ENCODE measurements around the gene TPO. TPM values are rescaled to one million over a fixed set of nuclear protein-coding genes. Genes with fewer than 3 reads are reported as not detected.
A peak's percentile ranks its signal among the peaks of the same experiment; 100 is the strongest.
"Not testable (repeated sequence)": the region's sequence is repeated elsewhere in the genome, so short reads cannot be mapped to it uniquely, and the experiment has no call there.

TPO gene
- total RNA-seq, 3 donors from 2014 or later: 5.1 to 21.0 (median 15.1) TPM

DNA sequence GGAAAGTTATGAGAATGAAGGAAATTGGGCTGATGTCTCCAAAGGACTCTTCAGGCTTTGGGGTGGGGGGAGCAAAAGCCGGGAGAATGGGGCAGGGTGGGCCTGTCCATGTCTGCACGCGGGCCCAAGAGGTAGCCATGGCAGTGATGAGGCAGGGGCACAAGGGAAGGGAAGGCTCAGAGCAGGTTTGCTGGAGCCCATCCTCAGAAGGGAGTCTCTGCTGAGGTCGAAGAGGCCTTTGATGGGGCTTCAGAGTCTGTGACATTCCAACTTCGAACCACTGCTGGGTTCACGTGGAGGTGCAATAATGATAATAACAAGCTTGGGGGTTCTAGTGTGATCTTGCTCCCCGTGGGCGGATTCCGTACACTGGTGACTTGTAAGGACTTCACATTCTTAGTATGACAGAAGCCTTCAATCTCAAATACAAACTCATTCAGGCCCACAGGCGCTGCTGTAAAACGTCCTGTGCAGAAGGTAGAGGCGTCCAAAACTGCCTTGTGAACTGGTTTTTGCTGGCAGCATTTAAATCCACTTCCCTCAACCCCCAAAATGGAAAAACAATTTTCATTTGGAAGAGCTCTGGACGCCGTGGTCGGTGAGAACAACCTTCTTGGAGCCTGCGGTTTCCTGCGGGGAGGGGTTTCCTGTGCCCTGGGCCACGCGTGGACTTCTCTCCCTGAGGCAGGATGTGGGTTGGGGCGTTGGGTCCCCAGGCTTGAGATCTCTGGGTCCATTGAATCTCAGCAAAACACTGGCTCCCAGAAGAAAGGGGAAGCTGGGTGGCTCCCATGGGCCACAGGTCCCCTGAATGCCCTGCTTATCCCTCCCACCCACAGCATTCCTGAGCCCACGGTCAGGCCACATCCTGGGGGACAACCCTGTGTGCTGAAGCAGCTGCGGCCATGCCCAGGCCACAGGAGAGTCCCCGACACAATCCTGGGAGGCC lies 151.0 kb downstream of the TPO start:
- no peak for DNase-seq (ENCODE audit: low spot score in 2 of 2)
- Histone ChIP-seq H3K4me1 (no peaks in the 10 kb centered on the region), H3K9me3 (no peaks in the 10 kb centered on the region), H3K27ac (no peak overlapping the region), H3K4me3 (no peak overlapping the region), H3K27me3 (no peaks in the 10 kb centered on the region), H3K36me3 (no peaks in the 10 kb centered on the region)
- intact Hi-C loops (cut with DNase I; ENCODE audit: low total_unique reads): loop anchor here (5.0 kb wide), 1 partner anchor 558 kb away; no protein-coding TSS in a partner anchor
- TF ChIP-seq, protein P1, sequence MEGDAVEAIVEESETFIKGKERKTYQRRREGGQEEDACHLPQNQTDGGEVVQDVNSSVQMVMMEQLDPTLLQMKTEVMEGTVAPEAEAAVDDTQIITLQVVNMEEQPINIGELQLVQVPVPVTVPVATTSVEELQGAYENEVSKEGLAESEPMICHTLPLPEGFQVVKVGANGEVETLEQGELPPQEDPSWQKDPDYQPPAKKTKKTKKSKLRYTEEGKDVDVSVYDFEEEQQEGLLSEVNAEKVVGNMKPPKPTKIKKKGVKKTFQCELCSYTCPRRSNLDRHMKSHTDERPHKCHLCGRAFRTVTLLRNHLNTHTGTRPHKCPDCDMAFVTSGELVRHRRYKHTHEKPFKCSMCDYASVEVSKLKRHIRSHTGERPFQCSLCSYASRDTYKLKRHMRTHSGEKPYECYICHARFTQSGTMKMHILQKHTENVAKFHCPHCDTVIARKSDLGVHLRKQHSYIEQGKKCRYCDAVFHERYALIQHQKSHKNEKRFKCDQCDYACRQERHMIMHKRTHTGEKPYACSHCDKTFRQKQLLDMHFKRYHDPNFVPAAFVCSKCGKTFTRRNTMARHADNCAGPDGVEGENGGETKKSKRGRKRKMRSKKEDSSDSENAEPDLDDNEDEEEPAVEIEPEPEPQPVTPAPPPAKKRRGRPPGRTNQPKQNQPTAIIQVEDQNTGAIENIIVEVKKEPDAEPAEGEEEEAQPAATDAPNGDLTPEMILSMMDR (IDR thresholded peaks at IDR 0.05): no peak
- TF ChIP-seq POLR2AphosphoS5 (IDR thresholded peaks at IDR 0.05): no peak
- TF ChIP-seq POLR2A (IDR thresholded peaks at IDR 0.05): no peak

DNA sequence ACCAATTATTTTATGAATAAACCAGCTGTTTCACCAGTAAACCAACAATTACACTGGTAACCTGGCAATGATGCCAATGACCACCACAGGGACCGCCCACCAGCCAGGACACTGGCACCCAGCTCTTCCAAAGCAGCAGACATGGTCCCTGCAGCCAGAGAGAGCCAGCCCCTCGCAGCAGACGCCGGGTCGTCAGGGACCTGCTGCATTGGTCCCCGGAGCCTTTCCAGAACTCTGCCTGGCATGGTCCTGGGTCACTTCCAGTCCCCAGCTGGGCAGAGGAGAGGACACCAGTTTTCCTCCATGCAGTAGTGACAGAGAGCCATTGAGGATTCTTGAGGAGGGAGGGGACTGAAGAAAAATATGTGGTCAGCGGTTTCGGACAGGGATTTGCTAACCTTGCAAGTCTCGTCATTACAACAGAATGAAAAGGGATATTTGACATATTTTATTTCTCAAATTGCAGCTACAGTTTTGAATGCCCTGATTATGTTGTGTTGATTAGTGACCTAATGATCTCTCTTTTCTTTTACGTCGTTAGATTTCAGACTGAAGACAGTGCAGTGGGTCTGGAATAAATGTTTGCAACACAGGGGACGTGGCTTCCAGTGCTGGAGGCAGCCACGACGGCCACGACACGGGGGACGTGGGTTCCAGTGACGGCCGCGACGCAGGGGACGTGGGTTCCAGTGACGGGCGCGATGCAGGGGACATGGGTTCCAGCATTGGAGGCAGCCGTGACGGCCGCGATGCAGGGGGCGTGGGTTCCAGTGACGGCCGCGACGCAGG lies 154.5 kb downstream of the TPO start:
- Histone ChIP-seq H3K9me3 (no peaks in the 10 kb centered on the region), H3K4me1 (no peaks in the 10 kb centered on the region), H3K36me3 (no peaks in the 10 kb centered on the region), H3K4me3 (no peak overlapping the region), H3K27ac (no peak overlapping the region), H3K27me3 (peaks cover 0 to 4% of the 10 kb centered on the region in 2 donors)
- TF ChIP-seq POLR2A (IDR thresholded peaks at IDR 0.05) (no peak), POLR2AphosphoS5 (IDR thresholded peaks at IDR 0.05) (no peak)
- TF ChIP-seq, protein P1 (IDR thresholded peaks at IDR 0.05): no peak
- intact Hi-C loops (cut with DNase I; ENCODE audit: low total_unique reads): no loop called here
- no peak for DNase-seq (ENCODE audit: low spot score in 2 of 2)

DNA sequence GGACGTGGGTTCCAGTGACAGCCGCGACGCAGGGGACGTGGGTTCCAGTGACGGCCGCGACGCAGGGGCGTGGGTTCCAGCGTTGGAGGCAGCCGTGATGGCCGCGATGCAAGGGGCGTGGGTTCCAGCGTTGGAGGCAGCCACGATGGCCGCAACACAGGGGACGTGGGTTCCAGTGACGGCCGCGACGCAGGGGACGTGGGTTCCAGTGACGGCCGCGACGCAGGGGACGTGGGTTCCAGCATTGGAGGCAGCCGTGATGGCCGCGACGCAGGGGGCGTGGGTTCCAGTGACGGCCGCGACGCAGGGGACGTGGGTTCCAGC lies 155.0 kb downstream of the TPO start:
- DNase-seq (ENCODE audit: low spot score in 2 of 2); intact Hi-C loops (cut with DNase I; ENCODE audit: low total_unique reads); H3K36me3 ChIP-seq; H3K4me3 ChIP-seq; H3K27me3 ChIP-seq; H3K9me3 ChIP-seq; H3K27ac ChIP-seq; H3K4me1 ChIP-seq: not testable (repeated sequence)

DNA sequence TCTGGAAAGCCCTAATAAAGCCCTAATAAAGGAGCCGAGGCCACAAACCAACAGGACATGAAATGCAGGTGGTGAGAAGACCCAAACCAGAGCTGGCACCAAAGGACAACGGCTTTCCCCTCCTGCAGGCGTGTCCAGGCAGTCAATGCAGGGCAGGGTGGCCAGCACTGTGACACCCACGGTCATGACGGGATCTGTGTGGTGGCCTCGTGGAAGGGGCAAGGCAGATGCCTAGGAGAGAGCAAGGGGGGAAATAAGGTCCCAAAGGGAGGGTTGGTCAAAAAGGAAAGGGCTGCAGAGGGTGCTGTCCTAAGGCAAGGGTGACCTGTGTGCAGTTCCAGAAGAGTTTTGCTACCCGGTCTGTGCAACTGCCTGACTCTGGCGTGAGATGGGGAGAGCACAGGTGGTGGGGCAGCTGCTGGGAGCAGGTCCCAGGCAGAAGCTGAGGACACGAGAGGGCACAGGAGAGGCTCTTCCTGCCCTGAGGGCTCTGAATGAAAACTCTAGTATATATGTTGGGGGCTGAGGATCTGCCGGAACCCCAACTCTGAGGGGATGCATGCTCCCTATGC lies 156.7 kb downstream of the TPO start:
- no peaks in the 10 kb centered on the region for H3K9me3 ChIP-seq
- DNase-seq (ENCODE audit: low spot score in 2 of 2): no peak
- no peak for TF ChIP-seq POLR2A (IDR thresholded peaks at IDR 0.05)
- no peak for TF ChIP-seq POLR2AphosphoS5 (IDR thresholded peaks at IDR 0.05)
- TF ChIP-seq, protein P1 (IDR thresholded peaks at IDR 0.05): no peak
- no peak overlapping the region for H3K4me3 ChIP-seq
- intact Hi-C loops (cut with DNase I; ENCODE audit: low total_unique reads): no loop called here
- no peaks in the 10 kb centered on the region for H3K4me1 ChIP-seq
- H3K27me3 ChIP-seq: peaks cover 0 to 4% of the 10 kb centered on the region in 2 donors
- H3K36me3 ChIP-seq: no peaks in the 10 kb centered on the region
- H3K27ac ChIP-seq: no peak overlapping the region

DNA sequence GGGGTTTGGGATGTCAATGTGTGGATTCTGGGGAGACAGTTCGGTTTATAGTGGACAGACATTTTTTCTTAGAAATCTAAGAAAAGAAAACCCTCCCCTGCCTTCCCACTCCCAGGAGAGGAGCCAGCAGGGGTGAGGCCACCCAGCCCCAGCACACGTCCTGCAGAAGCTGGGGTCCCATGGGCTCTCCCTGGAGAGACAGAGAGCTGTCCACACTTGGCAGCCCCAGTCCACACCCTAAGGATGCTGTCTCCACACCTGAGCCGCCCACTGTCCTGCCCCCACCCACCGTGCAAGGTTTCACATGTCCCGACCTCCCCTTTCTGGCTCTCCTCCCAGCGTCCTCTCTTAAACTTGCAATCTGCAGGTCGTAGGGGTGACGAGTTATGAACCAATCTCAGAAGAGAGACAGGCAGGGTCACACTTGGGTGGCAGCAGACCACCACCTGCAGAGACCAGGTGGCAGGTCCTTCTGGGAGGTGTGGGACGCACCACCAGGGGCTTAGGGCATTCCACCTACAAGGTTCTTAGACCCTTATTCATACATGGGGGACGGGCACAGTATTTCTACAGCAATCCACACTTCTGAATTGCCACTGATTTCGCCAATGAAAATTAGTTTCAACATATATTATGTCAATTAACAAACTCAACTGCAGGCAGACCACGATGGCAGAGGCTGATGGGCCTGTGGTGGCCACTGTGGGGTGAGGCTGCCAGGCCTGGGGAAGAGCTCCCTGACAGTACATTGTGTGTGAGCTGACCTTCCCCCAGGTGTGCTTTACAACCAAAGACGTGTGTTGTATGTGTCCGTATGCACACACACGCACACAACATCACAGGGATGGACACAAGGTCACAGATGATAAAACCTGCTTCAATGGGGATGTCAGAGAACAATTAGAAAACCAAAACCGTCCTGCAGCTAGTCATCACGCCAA lies 158.5 kb downstream of the TPO start:
- Histone ChIP-seq H3K36me3 (no peaks in the 10 kb centered on the region), H3K9me3 (no peaks in the 10 kb centered on the region), H3K4me3 (no peak overlapping the region), H3K27me3 (peaks cover 0 to 4% of the 10 kb centered on the region in 2 donors), H3K27ac (no peak overlapping the region), H3K4me1 (no peaks in the 10 kb centered on the region)
- DNase-seq (ENCODE audit: low spot score in 2 of 2): peak in 1 of 2 donors; percentile 41
- TF ChIP-seq POLR2AphosphoS5 (IDR thresholded peaks at IDR 0.05) (no peak), POLR2A (IDR thresholded peaks at IDR 0.05) (no peak)
- TF ChIP-seq, protein P1 (IDR thresholded peaks at IDR 0.05): no peak
- intact Hi-C loops (cut with DNase I; ENCODE audit: low total_unique reads): no loop called here
